Measurements from ENCODE around the gene TPP1.

The TPP1 gene

GRCh38 chr11:6631361-6631890 is 12.2 kb upstream of the TPP1 start:
- DNase-seq, result no peak
- intact Hi-C loops (cut with DNase I), result no loop called here

GRCh38 chr11:6630632-6631291 is 11.5 kb upstream of the TPP1 start:
- peak in 1 of 42 donors; percentile 7 for DNase-seq

GRCh38 chr11:6629892-6630631 is 10.8 kb upstream of the TPP1 start:
- intact Hi-C loops (cut with DNase I), result no loop called here
- peak in 24 of 42 donors; percentile 16 to 70 (median 50) for DNase-seq

More at GRCh38 chr11:6630632-6631291, 11.5 kb upstream of the TPP1 start:
- intact Hi-C loops (cut with DNase I), result no loop called here

- intact Hi-C loops (cut with DNase I), result no loop called here
- no peak for DNase-seq
These were observed 10.3 kb upstream of the TPP1 start for GRCh38 chr11:6629573-6629891.

DNA sequence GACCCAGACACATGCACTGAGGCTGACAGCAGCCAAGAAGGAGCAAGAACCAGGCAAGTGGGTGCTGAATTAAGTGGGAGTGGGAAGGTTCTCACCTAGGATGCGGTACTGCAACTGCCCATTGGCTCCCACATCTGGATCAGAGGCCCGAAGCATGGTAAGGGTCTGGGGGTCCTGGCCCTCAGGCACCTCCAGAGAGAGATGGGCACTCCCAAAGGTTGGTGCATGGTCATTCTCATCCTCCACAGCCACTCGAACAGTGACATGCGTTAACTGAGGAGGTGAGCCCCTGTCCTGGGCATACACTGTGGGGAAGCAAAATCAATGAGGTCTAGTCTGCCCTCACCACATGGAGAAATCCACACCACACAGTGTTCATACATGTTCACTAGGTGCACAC is 9.3 kb upstream of the TPP1 start:
- intact Hi-C loops (cut with DNase I), result no loop called here
- DNase-seq, result no peak

DNA sequence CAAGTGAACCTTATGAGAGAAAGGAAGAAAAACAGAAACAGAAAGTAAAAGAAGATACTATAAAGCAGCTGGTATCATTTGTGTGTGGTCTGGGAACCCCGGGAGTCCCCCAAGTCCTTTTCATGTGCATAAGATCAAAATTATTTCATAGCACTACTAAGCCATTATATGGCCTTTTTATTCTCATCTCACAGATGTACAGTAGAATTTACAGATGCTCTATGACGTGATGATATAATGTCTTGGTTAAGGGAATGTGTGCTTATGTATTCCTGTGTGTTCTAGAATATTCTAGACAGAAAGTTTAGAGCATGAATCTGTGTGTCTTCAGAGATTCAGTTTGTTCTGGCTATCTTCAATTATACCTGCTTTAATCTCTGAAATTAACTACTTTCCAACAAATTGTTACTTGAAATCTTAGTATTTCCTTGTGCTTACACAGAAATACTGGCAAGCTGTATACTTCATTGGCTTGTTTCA is 8.6 kb upstream of the TPP1 start:
- intact Hi-C loops (cut with DNase I), result no loop called here
- DNase-seq, result no peak

DNA sequence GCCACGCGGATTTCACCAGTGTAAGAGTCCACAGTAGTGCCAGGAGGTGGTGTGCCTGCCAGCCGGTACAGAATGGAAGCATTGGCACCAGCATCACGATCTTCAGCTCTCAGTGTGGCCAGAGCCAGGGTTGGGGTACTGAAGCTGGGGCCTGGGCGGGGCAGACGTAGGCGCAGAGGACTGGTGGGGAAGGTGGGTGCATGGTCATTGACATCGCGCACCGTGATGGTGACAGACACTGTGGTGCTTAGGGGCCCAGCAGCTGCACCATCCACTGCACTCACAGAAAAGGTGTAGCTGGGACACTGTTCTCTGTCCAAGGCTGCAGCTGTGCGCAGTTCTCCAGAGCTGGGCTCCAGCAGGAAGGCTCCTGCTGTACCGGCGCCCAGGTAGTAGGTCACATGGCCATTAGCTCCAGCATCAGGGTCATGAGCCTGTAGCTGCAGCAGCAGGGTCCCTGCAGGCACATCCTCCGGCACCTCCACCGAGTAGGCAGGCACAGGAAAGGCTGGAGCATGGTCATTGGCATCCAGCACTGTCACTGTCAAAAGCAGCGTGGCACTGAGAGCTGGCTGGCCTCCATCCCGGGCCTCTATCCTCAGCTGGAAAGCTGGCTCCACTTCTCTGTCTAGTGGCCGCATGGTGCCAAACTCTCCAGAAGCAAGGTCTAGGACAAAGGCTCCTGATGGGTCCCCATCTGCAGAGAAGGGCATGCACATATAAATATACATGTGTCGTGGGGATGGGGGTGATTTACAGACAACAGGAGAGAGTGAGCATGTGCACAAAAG is 7.9 kb upstream of the TPP1 start:
- peak in 38 of 42 donors; percentile 28 to 83 (median 59) for DNase-seq
- intact Hi-C loops (cut with DNase I), result no loop called here

DNA sequence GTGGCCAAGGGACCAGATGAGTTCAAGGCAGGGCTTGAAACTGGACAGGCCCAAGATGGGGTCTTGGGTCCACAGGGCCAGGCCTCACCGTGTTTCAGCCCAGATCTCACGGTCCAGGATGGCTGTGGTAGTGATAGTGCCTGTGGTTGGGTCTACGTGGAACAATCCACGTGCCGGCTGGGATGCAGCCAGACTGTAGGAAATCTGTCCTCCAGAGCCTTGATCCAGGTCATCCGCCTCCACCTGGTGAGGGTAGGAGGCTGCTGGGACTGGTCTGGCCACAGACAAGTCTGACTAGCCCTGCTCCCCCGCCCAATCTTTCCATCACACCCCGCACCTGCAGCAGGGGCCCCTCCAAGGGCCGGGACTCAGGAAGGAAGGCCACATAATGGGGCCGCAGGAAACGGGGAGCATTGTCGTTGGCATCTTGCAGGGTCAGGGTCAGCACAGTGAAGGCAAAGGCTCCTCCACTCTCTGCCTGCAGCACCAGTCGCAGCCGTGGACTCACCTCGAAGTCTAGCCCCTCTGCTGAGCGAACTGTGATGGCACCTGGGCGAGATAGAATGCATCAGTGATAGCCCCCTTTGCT is 6.7 kb upstream of the TPP1 start:
- intact Hi-C loops (cut with DNase I), result no loop called here
- no peak for DNase-seq

DNA sequence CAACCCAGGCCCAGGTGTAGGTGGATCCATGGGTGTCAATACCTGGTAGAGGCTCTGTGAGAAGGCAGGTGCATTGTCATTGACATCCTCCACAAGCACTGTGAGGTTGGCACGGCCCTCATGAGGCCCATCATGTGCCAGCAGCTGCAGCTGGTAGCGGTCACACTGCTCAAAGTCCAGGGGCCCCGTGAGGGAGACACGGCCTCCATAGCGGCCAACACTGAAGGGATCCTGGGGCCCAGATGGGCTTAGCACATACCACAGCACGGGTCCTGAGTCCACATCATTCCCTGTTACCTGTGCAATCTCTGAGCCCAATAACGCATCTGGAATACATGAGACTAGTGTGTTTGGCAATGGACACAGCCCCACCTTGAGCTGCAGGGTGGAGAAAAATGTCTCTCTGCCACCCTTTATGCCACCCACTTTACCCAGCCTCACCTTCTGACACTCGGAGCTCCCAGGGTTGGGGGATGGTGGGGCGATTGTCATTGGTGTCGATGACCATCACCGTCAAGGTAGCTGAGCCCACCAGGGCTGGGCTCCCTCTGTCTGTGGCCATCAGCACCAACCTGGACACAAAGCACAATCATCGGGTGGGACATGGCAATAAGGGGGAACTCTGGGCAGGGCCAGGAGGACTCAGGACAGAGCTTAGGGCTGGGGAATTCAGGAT is 6.1 kb upstream of the TPP1 start:
- intact Hi-C loops (cut with DNase I), result no loop called here
- peak in 1 of 42 donors; percentile 18 for DNase-seq

DNA sequence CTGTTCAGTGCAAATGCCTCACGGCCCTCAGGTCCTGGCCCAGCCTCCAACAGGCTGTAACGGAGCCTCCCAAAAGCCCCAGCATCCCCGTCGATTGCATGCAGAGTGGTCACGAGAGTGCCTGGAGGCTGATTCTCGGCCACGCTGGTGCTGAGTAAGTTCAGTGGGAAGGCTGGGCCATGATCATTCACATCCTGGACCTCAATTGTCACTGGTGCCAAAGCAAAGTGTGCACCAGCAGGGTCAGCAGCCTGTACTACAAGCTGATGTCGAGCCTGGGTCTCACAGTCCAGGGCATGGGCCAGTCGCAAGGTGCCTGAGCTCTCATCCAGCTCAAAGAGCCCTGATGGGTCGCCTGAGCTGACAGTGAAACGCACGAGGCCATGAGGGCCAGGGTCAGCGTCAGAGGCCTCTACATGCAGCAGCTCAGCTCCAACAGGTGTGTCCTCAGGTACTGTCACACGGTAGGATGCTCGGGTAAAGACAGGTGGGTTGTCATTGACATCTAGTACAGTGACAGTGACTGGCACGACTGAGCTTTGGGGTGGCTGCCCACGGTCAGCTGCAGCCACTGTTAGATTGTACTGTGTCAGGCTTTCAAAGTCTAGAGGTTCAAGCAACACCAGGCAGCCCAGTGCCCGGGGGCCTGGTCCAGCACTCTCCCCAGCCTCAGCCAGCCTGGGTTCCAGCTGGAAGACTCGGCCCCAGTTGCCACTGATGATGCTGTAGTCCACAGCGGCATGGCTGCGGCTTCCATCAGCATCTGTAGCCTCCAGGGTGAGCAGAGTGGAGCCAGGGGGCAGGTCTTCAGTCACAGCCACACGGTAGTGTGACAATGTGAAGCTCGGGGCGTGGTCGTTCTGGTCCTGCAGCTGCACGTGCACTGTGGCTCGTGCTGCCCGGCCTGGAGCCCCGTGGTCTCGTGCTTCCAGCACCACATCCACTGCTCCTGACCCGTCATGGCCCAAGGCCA is 4.5 kb upstream of the TPP1 start:
- intact Hi-C loops (cut with DNase I), result no loop called here
- DNase-seq, result no peak

DNA sequence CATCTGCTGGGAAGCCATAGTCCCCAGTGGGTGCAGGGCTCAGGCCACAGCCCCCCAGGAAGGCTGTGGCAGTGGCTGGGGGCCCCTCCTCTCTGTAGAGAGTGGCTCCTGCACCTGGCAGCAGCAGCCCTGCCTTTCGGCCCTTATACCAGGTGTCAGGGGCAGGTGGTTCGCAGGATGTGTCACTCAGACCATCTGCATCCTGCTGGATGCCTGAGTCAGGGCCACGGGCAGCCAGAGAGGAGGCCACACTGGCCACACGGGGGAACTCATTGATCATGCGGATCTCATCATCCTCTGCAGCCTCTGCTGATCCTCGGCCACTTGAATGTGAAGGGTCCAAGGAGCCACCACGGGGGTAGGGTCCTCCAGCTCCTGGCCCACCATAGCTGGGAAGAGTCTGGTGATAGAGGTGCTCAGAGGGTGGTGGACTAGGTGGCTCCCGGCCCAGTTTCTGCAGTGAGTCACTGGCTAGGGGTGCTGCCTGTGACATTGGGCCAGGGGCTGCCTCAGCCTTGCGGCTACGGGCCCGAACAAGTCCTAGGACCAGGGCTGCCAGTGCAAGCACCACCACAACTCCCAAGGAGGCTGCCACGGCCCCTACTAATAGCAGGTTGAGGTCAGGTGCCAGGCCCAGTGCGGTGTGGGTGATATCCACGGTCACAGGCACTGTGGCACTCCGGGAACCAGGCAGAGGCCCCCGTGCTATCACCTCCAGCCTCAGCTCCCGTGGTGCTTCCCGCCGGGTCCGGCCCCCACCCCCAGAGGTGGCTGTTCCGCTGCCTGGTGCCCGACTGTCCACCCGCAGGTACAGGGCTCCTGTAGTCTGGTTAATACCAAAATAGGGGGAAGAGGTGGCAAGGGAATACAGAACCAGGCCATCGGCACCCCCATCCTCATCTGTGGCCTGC is 3.3 kb upstream of the TPP1 start:
- intact Hi-C loops (cut with DNase I), result no loop called here
- no peak for DNase-seq

- no peak for DNase-seq
- intact Hi-C loops (cut with DNase I), result no loop called here
These were observed 2.5 kb upstream of the TPP1 start for GRCh38 chr11:6621711-6622211.

DNA sequence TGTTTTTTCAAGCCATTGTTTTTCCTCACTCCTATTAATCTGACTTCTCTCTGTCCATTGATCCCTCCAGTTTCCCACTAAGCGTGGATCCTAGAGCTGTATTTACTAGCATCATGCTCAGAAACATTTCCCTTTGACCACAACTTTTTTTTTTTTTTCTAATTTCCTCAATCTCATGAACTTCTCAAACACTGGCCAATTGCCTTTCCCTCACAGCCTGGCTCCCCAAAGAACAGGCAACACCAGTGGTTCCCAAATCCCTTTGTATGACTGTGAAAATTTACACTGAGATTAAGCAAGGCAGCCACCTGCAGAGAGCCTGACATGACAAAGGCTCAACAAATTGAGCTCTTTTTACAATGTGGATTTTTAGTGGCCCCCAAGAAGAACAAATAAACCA is 1.4 kb upstream of the TPP1 start:
- DNase-seq, result no peak
- intact Hi-C loops (cut with DNase I), result no loop called here

GRCh38 chr11:6618117-6619003 is 862 bp downstream of the TPP1 start:
- peak in 35 of 42 donors; percentile 18 to 77 (median 56) for DNase-seq
- intact Hi-C loops (cut with DNase I), result no loop called here

GRCh38 chr11:6617315-6617781 is 1.9 kb downstream of the TPP1 start:
- intact Hi-C loops (cut with DNase I), result no loop called here

More at GRCh38 chr11:6617315-6617781, 1.9 kb downstream of the TPP1 start:
- no peak for DNase-seq

All from head of caudate nucleus (tissue), 42 donors.